IPS-15b (cell line): ENCODE data around the gene COL21A1.

ENCODE experiments used
- H3K27me3 ChIP-seq: one replicate; pipeline ENCODE4 v1.6.1; 2013; ENCODE audit warnings: low read length; ENCODE audit not compliant: control insufficient read depth, insufficient read depth
- H3K36me3 ChIP-seq: one replicate; pipeline ENCODE4 v1.6.1; 2013; ENCODE audit warnings: low read length; ENCODE audit not compliant: control insufficient read depth, insufficient read depth
- H3K4me1 ChIP-seq: one replicate; pipeline ENCODE4 v1.6.1; 2013; ENCODE audit warnings: mild to moderate bottlenecking, low read length; ENCODE audit not compliant: control insufficient read depth, insufficient read depth
- H3K4me3 ChIP-seq: one replicate; pipeline ENCODE4 v1.5.1; 2013; ENCODE audit warnings: low read depth, low read length
- H3K9ac ChIP-seq: one replicate; pipeline ENCODE4 v1.6.1; 2013; ENCODE audit warnings: low read depth, mild to moderate bottlenecking, low read length
- H3K9me3 ChIP-seq: one replicate; pipeline ENCODE4 v1.6.1; 2013; ENCODE audit warnings: mild to moderate bottlenecking, low read length; ENCODE audit not compliant: control insufficient read depth, insufficient read depth

COL21A1 gene

DNA sequence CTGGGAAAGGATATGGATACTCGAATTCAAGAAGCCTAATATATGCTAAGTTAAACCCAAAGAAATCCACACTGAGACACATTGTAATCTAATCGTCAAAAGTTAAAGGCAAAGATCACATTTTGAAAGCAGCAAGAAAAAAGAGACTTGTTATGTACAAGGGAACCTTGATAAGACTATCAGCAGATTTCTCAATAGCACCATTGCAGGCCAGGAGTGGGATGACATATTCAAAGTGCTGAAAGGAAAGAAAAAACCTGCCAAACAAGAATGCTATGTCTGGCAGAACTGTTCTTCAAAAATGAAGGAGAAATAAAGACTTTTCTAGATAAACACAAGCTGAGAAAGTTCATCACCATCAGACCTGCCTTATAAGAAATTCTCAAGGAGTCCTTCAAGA, 75.2 kb downstream of the COL21A1 start:
- no peak overlapping the region for H3K9ac ChIP-seq
- H3K36me3 ChIP-seq, result no peaks in the 10 kb centered on the region
- H3K27me3 ChIP-seq, result no peaks in the 10 kb centered on the region
- no peak overlapping the region for H3K4me3 ChIP-seq
- peaks cover 6% of the 10 kb centered on the region for H3K9me3 ChIP-seq
- no peaks in the 10 kb centered on the region for H3K4me1 ChIP-seq

GRCh38 chr6:56169366-56169765, 78.0 kb downstream of the COL21A1 start:
- no peaks in the 10 kb centered on the region for H3K36me3 ChIP-seq
- H3K4me3 ChIP-seq, result no peak overlapping the region
- H3K27me3 ChIP-seq, result no peaks in the 10 kb centered on the region
- no peak overlapping the region for H3K9ac ChIP-seq
- no peaks in the 10 kb centered on the region for H3K4me1 ChIP-seq
- peaks cover 4% of the 10 kb centered on the region for H3K9me3 ChIP-seq

GRCh38 chr6:56168596-56168995, 78.8 kb downstream of the COL21A1 start:
- no peaks in the 10 kb centered on the region for H3K4me1 ChIP-seq
- H3K9ac ChIP-seq, result no peak overlapping the region
- H3K36me3 ChIP-seq, result no peaks in the 10 kb centered on the region

GRCh38 chr6:56162081-56162480, 85.3 kb downstream of the COL21A1 start:
- no peaks in the 10 kb centered on the region for H3K4me1 ChIP-seq
- H3K27me3 ChIP-seq, result no peaks in the 10 kb centered on the region
- H3K9ac ChIP-seq, result no peak overlapping the region
- no peaks in the 10 kb centered on the region for H3K36me3 ChIP-seq
- H3K9me3 ChIP-seq, result no peaks in the 10 kb centered on the region
- no peak overlapping the region for H3K4me3 ChIP-seq

More at GRCh38 chr6:56168596-56168995, 78.8 kb downstream of the COL21A1 start:
- Histone ChIP-seq H3K4me3 (no peak overlapping the region), H3K27me3 (no peaks in the 10 kb centered on the region), H3K9me3 (peaks cover 4% of the 10 kb centered on the region)

GRCh38 chr6:56160489-56160888, 86.9 kb downstream of the COL21A1 start:
- Histone ChIP-seq H3K4me3 (no peak overlapping the region), H3K27me3 (no peaks in the 10 kb centered on the region), H3K4me1 (no peaks in the 10 kb centered on the region), H3K9me3 (no peaks in the 10 kb centered on the region), H3K9ac (no peak overlapping the region), H3K36me3 (no peaks in the 10 kb centered on the region)

DNA sequence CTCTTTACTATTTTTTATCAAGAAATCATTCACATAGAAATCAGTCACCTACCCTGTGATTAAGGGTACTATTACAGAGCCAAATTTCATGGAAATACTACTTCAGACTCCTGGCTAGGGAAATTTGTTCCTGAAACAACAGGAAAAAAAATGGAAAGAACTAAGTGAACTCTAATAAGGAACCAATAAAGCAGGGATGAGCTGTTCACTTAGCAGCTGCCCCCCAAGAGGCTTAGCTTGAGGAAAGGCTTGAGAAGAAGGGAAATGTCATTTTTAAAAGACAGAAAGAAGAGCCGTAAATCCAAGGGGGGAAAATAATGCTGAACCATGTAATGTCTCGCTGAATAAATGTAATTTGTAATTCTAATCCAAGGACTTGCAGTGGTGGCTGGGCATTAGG, 88.8 kb downstream of the COL21A1 start:
- H3K36me3 ChIP-seq, result no peaks in the 10 kb centered on the region
- no peaks in the 10 kb centered on the region for H3K4me1 ChIP-seq
- H3K4me3 ChIP-seq, result no peak overlapping the region
- H3K9me3 ChIP-seq, result no peaks in the 10 kb centered on the region
- no peak overlapping the region for H3K9ac ChIP-seq
- no peaks in the 10 kb centered on the region for H3K27me3 ChIP-seq

DNA sequence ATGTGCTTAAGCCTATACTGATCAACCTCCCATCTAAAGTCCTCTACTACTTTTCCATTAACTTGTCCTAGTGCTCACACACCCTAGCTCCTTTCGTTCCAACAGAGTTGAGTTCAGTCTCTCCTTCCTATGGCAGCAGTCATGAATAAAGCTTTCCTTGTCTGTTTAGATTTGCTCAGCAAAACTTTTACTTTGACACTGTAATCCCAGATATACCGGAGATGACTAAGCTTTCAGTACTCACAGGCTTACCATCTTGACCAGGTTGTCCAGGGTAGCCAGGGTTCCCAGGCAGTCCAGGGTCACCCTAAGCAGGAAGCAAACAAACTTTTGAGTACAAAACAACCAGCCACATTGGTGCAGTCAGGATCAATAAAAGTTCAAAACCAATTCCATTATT, 90.7 kb downstream of the COL21A1 start:
- Histone ChIP-seq H3K36me3 (no peaks in the 10 kb centered on the region), H3K4me1 (no peaks in the 10 kb centered on the region), H3K9me3 (no peaks in the 10 kb centered on the region), H3K4me3 (no peak overlapping the region), H3K9ac (no peak overlapping the region), H3K27me3 (no peaks in the 10 kb centered on the region)

GRCh38 chr6:56155634-56156141, 91.7 kb downstream of the COL21A1 start:
- Histone ChIP-seq H3K36me3 (no peaks in the 10 kb centered on the region), H3K9ac (no peak overlapping the region), H3K4me3 (no peak overlapping the region), H3K4me1 (no peaks in the 10 kb centered on the region), H3K27me3 (no peaks in the 10 kb centered on the region), H3K9me3 (no peaks in the 10 kb centered on the region)

GRCh38 chr6:56154076-56154475, 93.3 kb downstream of the COL21A1 start:
- Histone ChIP-seq H3K9ac (no peak overlapping the region), H3K4me1 (no peaks in the 10 kb centered on the region), H3K36me3 (no peaks in the 10 kb centered on the region), H3K27me3 (no peaks in the 10 kb centered on the region), H3K9me3 (no peaks in the 10 kb centered on the region), H3K4me3 (no peak overlapping the region)

GRCh38 chr6:56152611-56153010, 94.8 kb downstream of the COL21A1 start:
- Histone ChIP-seq H3K9ac (no peak overlapping the region), H3K9me3 (no peaks in the 10 kb centered on the region), H3K36me3 (no peaks in the 10 kb centered on the region), H3K4me3 (no peak overlapping the region), H3K27me3 (no peaks in the 10 kb centered on the region), H3K4me1 (no peaks in the 10 kb centered on the region)

- no peak overlapping the region for H3K9ac ChIP-seq
- no peak overlapping the region for H3K4me3 ChIP-seq
- no peaks in the 10 kb centered on the region for H3K27me3 ChIP-seq
- no peaks in the 10 kb centered on the region for H3K9me3 ChIP-seq
- H3K4me1 ChIP-seq, result no peaks in the 10 kb centered on the region
- H3K36me3 ChIP-seq, result no peaks in the 10 kb centered on the region
Observed at GRCh38 chr6:56151609-56152224, 95.7 kb downstream of the COL21A1 start.

GRCh38 chr6:56148488-56149186, 98.7 kb downstream of the COL21A1 start:
- no peaks in the 10 kb centered on the region for H3K36me3 ChIP-seq
- no peak overlapping the region for H3K9ac ChIP-seq

More at GRCh38 chr6:56148488-56149186, 98.7 kb downstream of the COL21A1 start:
- H3K4me3 ChIP-seq, result no peak overlapping the region
- H3K27me3 ChIP-seq, result no peaks in the 10 kb centered on the region
- H3K9me3 ChIP-seq, result no peaks in the 10 kb centered on the region
- H3K4me1 ChIP-seq, result no peaks in the 10 kb centered on the region
